H1 (cell line): ENCODE measurements around the gene PPIF. TPM values are rescaled to one million over a fixed set of nuclear protein-coding genes. Genes with fewer than 3 reads are reported as not detected.

Source experiments
- CTCF ChIA-PET: fragments of 300-600 bp; sonication (Branson Sonifier 250); formaldehyde crosslinking; loops from one replicate; lab custom pipeline; 2021; ENCODE audit not compliant: partially characterized antibody; lab: Charles Lee
- POLR2A ChIA-PET: fragments of 300-600 bp; sonication (Branson Sonifier 250); formaldehyde crosslinking; loops from one replicate; lab custom pipeline; 2021; ENCODE audit warnings: inconsistent platforms; ENCODE audit not compliant: partially characterized antibody; lab: Charles Lee
- DNase-seq, 2 experiments: peaks; one replicate each; pipeline versions ENCODE4 v3.0.0 to v3.0.0-alpha.2; 2010 to 2022; ENCODE audit warnings: low spot score in 2 of 2, low read depth in 1 of 2, mixed read lengths in 1 of 2
- FAIRE-seq: peaks from 2 replicates; lab custom pipeline; 2011; peaks lifted over from hg19 to GRCh38; lab: Jason Lieb, UNC
- H2AFZ ChIP-seq: 2 replicates; pipeline ENCODE4 v1.8.1; 2012; ENCODE audit warnings: low read length, inconsistent platforms
- H2AK5ac ChIP-seq: 2 replicates; pipeline ENCODE4 v1.6.1; 2013; ENCODE audit warnings: low read depth, low read length
- H2BK120ac ChIP-seq: replicated peaks from 2 replicates; pipeline ENCODE3; 2013; ENCODE audit warnings: low read depth, low read length, inconsistent platforms
- H2BK12ac ChIP-seq: 2 replicates; pipeline ENCODE4 v1.6.1; 2013; ENCODE audit warnings: low read depth, low read length
- H2BK15ac ChIP-seq: 2 replicates; pipeline ENCODE4 v1.6.1; 2013; ENCODE audit warnings: low read length
- H2BK20ac ChIP-seq: 2 replicates; pipeline ENCODE4 v1.6.1; 2013; ENCODE audit warnings: low read length
- H2BK5ac ChIP-seq: 2 replicates; pipeline ENCODE4 v1.6.1; 2013; ENCODE audit warnings: low read depth, low read length
- H3K14ac ChIP-seq: 2 replicates; pipeline ENCODE4 v1.6.1; 2013; ENCODE audit warnings: inconsistent platforms; ENCODE audit not compliant: insufficient read length
- H3K18ac ChIP-seq: 2 replicates; pipeline ENCODE4 v1.6.1; 2013; ENCODE audit warnings: low read length; ENCODE audit errors: extremely low read depth
- H3K23ac ChIP-seq: 2 replicates; pipeline ENCODE4 v1.6.1; 2013; ENCODE audit warnings: inconsistent platforms; ENCODE audit not compliant: insufficient read length
- H3K23me2 ChIP-seq: 2 replicates; pipeline ENCODE4 v1.6.1; 2013; ENCODE audit warnings: low read depth, low read length
- H3K27ac ChIP-seq: 2 replicates; pipeline ENCODE4 v1.6.1; 2011; ENCODE audit warnings: low read depth, low read length, inconsistent platforms
- H3K27me3 ChIP-seq, 4 experiments: replicated peaks in 1 of 4; 1 replicate in 1 of 4; 2 replicates in 3 of 4; pipeline versions ENCODE4 v1.6.1 to v1.8.1; 2011 to 2013; ENCODE audit warnings: low read length in 3 of 4, mild to moderate bottlenecking in 3 of 4, inconsistent platforms in 2 of 4, mixed read lengths in 2 of 4, moderate library complexity in 1 of 4; ENCODE audit not compliant: control insufficient read depth in 3 of 4, insufficient read depth in 3 of 4; ENCODE audit errors: extremely low read depth in 1 of 4
- H3K36me3 ChIP-seq, 4 experiments: 2 replicates each; pipeline versions ENCODE4 v1.6.1 to v1.8.1; 2011 to 2013; ENCODE audit warnings: mild to moderate bottlenecking in 4 of 4, low read length in 3 of 4, moderate library complexity in 2 of 4, control low read depth in 1 of 4, inconsistent platforms in 1 of 4; ENCODE audit not compliant: insufficient read depth in 4 of 4, control insufficient read depth in 2 of 4
- H3K4ac ChIP-seq: replicated peaks from 2 replicates; pipeline ENCODE3; 2013; ENCODE audit warnings: low read length, low read depth, mixed read lengths, inconsistent platforms; ENCODE audit not compliant: insufficient read length
- H3K4me1 ChIP-seq, 4 experiments: replicated peaks in 1 of 4; 1 replicate in 1 of 4; 2 replicates in 3 of 4; pipeline versions ENCODE4 v1.6.1 to v1.8.1; 2011 to 2013; ENCODE audit warnings: low read length in 3 of 4, inconsistent platforms in 2 of 4, mixed read lengths in 1 of 4; ENCODE audit not compliant: insufficient read depth in 4 of 4, control insufficient read depth in 3 of 4
- H3K4me2 ChIP-seq, 2 experiments: 2 replicates each; pipeline versions ENCODE4 v1.6.1 to v1.8.1; 2011 to 2013; ENCODE audit warnings: low read depth in 2 of 2, low read length in 2 of 2, control low read depth in 1 of 2, inconsistent platforms in 1 of 2, mild to moderate bottlenecking in 1 of 2; ENCODE audit not compliant: insufficient read depth in 1 of 2
- H3K4me3 ChIP-seq, 4 experiments: fragments of 200-600, 300-600 bp in 1 of 4; sonication (generic), shearing (Covaris generic), sonication (Bioruptor Twin) in 1 of 4; 2 replicates each; pipeline versions ENCODE4 v1.5.1 to v1.8.1; 2011 to 2016; ENCODE audit warnings: low read length in 4 of 4, low read depth in 3 of 4, control low read depth in 2 of 4, inconsistent platforms in 2 of 4, mild to moderate bottlenecking in 2 of 4, mixed read lengths in 1 of 4, moderate library complexity in 1 of 4; ENCODE audit not compliant: insufficient read depth in 2 of 4; ENCODE audit errors: extremely low read depth in 1 of 4
- H3K56ac ChIP-seq: replicated peaks from 2 replicates; pipeline ENCODE3; 2013; ENCODE audit warnings: low read depth, mild to moderate bottlenecking, mixed read lengths, low read length, inconsistent platforms; ENCODE audit not compliant: insufficient read length
- H3K79me1 ChIP-seq: 2 replicates; pipeline ENCODE4 v1.6.1; 2013; ENCODE audit warnings: low read depth, low read length, control low read depth
- H3K79me2 ChIP-seq, 2 experiments: 2 replicates each; pipeline versions ENCODE4 v1.6.1 to v1.8.1; 2012 to 2013; ENCODE audit warnings: low read length in 2 of 2, mild to moderate bottlenecking in 2 of 2, inconsistent platforms in 1 of 2; ENCODE audit not compliant: insufficient read depth in 2 of 2, control insufficient read depth in 1 of 2
- H3K9ac ChIP-seq, 4 experiments: replicated peaks in 1 of 4; 1 replicate in 1 of 4; 2 replicates in 3 of 4; pipeline versions ENCODE4 v1.6.1 to v1.8.1; 2011 to 2013; ENCODE audit warnings: low read depth in 3 of 4, low read length in 3 of 4, control low read depth in 2 of 4, mild to moderate bottlenecking in 2 of 4, moderate library complexity in 2 of 4, inconsistent platforms in 1 of 4; ENCODE audit errors: extremely low read depth in 1 of 4
- H3K9me3 ChIP-seq, 2 experiments: 2 replicates each; pipeline versions ENCODE4 v1.6.1 to v1.8.1; 2012 to 2013; ENCODE audit warnings: mild to moderate bottlenecking in 2 of 2, moderate library complexity in 2 of 2, control low read depth in 1 of 2, inconsistent platforms in 1 of 2, low read depth in 1 of 2, low read length in 1 of 2, mixed read lengths in 1 of 2; ENCODE audit not compliant: insufficient read depth in 2 of 2
- H4K20me1 ChIP-seq, 2 experiments: replicated peaks in 1 of 2; 2 replicates each; pipeline versions ENCODE3 to v1.8.1; 2011 to 2013; ENCODE audit warnings: inconsistent platforms in 2 of 2, low read length in 2 of 2, mild to moderate bottlenecking in 1 of 2; ENCODE audit not compliant: insufficient read depth in 2 of 2, control insufficient read depth in 1 of 2
- H4K5ac ChIP-seq: 2 replicates; pipeline ENCODE4 v1.6.1; 2013; ENCODE audit warnings: low read length, low read depth, mixed read lengths, inconsistent platforms; ENCODE audit not compliant: insufficient read length
- H4K8ac ChIP-seq: 2 replicates; pipeline ENCODE4 v1.8.0; 2013; ENCODE audit warnings: mild to moderate bottlenecking, moderate library complexity, low read length, inconsistent platforms; ENCODE audit not compliant: insufficient read depth; ENCODE audit errors: extremely low read depth
- H4K91ac ChIP-seq: replicated peaks from 2 replicates; pipeline ENCODE3; 2013; ENCODE audit warnings: low read length, mixed read lengths, inconsistent platforms; ENCODE audit not compliant: insufficient read length
- BACH1 ChIP-seq: IDR thresholded peaks from 2 replicates; pipeline ENCODE4 v1.6.1; 2012; ENCODE audit warnings: low read length, improper control_type of control experiment
- E2F6 ChIP-seq: IDR thresholded peaks from 2 replicates; pipeline ENCODE4 v1.6.1; 2012; ENCODE audit warnings: inconsistent platforms
- EGR1 ChIP-seq: IDR thresholded peaks from 2 replicates; pipeline ENCODE4 v1.6.1; 2011; ENCODE audit warnings: low read depth, low read length, borderline replicate concordance
- GABPA ChIP-seq: IDR thresholded peaks from 2 replicates; pipeline ENCODE4 v1.6.1; 2011; ENCODE audit warnings: mild to moderate bottlenecking, low read length, moderate library complexity, borderline replicate concordance; ENCODE audit not compliant: insufficient read depth
- JUN ChIP-seq: IDR thresholded peaks from 2 replicates; pipeline ENCODE4 v1.6.1; 2011; ENCODE audit warnings: low read depth, mild to moderate bottlenecking, improper control_type of control experiment, low read length
- MAFK ChIP-seq: IDR thresholded peaks from 2 replicates; pipeline ENCODE4 v1.6.1; 2012; ENCODE audit warnings: low read depth, mild to moderate bottlenecking, improper control_type of control experiment, low read length
- RAD21 ChIP-seq, 2 experiments: IDR thresholded peaks in 1 of 2; conservative IDR thresholded peaks in 1 of 2; 2 replicates each; pipeline ENCODE4 v1.6.1; 2011; ENCODE audit warnings: low read depth in 2 of 2, low read length in 2 of 2, improper control_type of control experiment in 1 of 2, inconsistent platforms in 1 of 2, mild to moderate bottlenecking in 1 of 2, moderate library complexity in 1 of 2
- RNF2 ChIP-seq: fragments of 200-900, 300-1000 bp; sonication (generic); IDR thresholded peaks from 2 replicates; pipeline ENCODE4 v1.7.1; 2016; ENCODE audit warnings: borderline replicate concordance, low read depth, mild to moderate bottlenecking, antibody characterized with exemption, low read length; ENCODE audit not compliant: poor library complexity, severe bottlenecking; ENCODE audit errors: missing control alignments
- SRF ChIP-seq: IDR thresholded peaks from 2 replicates; pipeline ENCODE4 v1.6.1; 2011; ENCODE audit warnings: mild to moderate bottlenecking, low read depth, low read length, moderate library complexity
- TAF1 ChIP-seq: IDR thresholded peaks from 2 replicates; pipeline ENCODE4 v1.6.1; 2011; ENCODE audit warnings: mild to moderate bottlenecking, low read depth, low read length
- WGBS, 2 experiments: shearing (Covaris generic) in 1 of 2; methylation state at CpG; one replicate each; pipeline versions ENCODE4 v1.1.6 to v1.1.7; 2013 to 2015; ENCODE audit warnings: low lambda C conversion rate in 2 of 2, mixed read lengths in 2 of 2, inconsistent platforms in 1 of 2, low coverage in 1 of 2, missing lambda C conversion rate in 1 of 2; ENCODE audit not compliant: insufficient replicate concordance in 2 of 2, insufficient coverage in 1 of 2, insufficient read length in 1 of 2; ENCODE audit errors: extremely low coverage in 1 of 2, missing lambda C conversion rate in 1 of 2; 5-methylcytosine and 5-hydroxymethylcytosine counted together
- polyA plus RNA-seq, 7 experiments: library from polyadenylated mRNA; depleted of rRNA in 3 of 7; stranded (reverse) in 5 of 7; unstranded in 2 of 7; fragments of >200 nt in 5 of 7; fragments of 200-250 nt in 2 of 7; gene quantifications; 1 replicate in 5 of 7; 2 replicates in 1 of 7; 4 replicates in 1 of 7; pipeline versions ENCODE4 v1.2.1 to v1.2.3, GENCODE V29; 2011 to 2013; ENCODE audit warnings: missing spikeins in 2 of 7, mixed read lengths in 2 of 7
- total RNA-seq: library from RNA; stranded (reverse); fragmentation: NEBNext Ultra II Directional; extraction: Animal tissue kit (Norgen Biotek cat#: 25700); gene quantifications from 2 replicates; pipeline ENCODE4 v1.2.1, GENCODE V29; 2021

Gene PPIF
- total and polyA plus RNA-seq, 2 of the 8 experiments (the other 6 are each of a cell fraction or from before 2014, with no cell fraction given) = 70.2 to 77.6 TPM

GRCh38 chr10:79316671-79317431, 30.4 kb upstream of the PPIF start:
- Histone ChIP-seq H2BK12ac (0 out of 2 replicates have a peak overlapping the region, but pooled peaks have one; percentile 44), H3K9me3 (no peaks in the 10 kb centered on the region), H3K36me3 (peaks cover 0 to 5% (median 0%) of the 10 kb centered on the region in 4 experiments; a peak in 2 of 8 replicates), H3K23me2 (no peaks in the 10 kb centered on the region; the same call in 1 of the 2 replicates), H4K20me1 (no peaks in the 10 kb centered on the region), H3K56ac (no peak overlapping the region), H3K27ac (no peak overlapping the region), H4K5ac (no peak overlapping the region), H3K4ac (no peak overlapping the region), H3K4me3 (no peak overlapping the region), H3K4me2 (peak overlapping the region in 1 of 2 experiments; percentile 16; a peak in 2 of 4 replicates), H3K23ac (no peak overlapping the region), H3K9ac (0 out of 7 replicates have a peak overlapping the region, but pooled peaks of 1 of the 4 experiments have one; percentile 17), H3K79me2 (no peaks in the 10 kb centered on the region), H2BK120ac (no peak overlapping the region), H3K27me3 (no peaks in the 10 kb centered on the region), H4K91ac (peak overlapping the region; percentile 69), H2AK5ac (peak overlapping the region; percentile 17; the same call in 1 of the 2 replicates), H3K79me1 (no peaks in the 10 kb centered on the region), H2AFZ (no peak overlapping the region), H2BK20ac (0 out of 2 replicates have a peak overlapping the region, but pooled peaks have one; percentile 80), H3K14ac (no peak overlapping the region), H4K8ac (no peak overlapping the region; the same call in 1 of the 2 replicates), H2BK15ac (no peak overlapping the region), H3K4me1 (peaks cover 4 to 23% (median 16%) of the 10 kb centered on the region in 4 experiments), H3K18ac (no peak overlapping the region), H2BK5ac (peak overlapping the region; percentile 47)
- no peak for DNase-seq
- WGBS, 2 experiments = 57% methylated on average over 10 of the region's 13 CpGs; no CpG with 5 or more reads in 1 of the 2 experiments
- no peak for FAIRE-seq
- POLR2A ChIA-PET = interaction anchor here (1.3 to 2.1 kb wide), 2 partner anchors 11 to 31 kb away, joined by 3 to 7 read pairs; no protein-coding TSS in a partner anchor
- CTCF ChIA-PET = interaction anchor here (1.1 to 3.3 kb wide), 5 partner anchors 17 to 121 kb away, joined by 3 to 10 read pairs (median 5); partner anchors contain the start of gene PPIF
- TF ChIP-seq SRF = no peak
- TF ChIP-seq TAF1 = no peak
- TF ChIP-seq BACH1 = no peak
- TF ChIP-seq JUN = no peak
- peak; percentile 66 for TF ChIP-seq E2F6
- TF ChIP-seq GABPA = no peak
- TF ChIP-seq EGR1 = no peak
- TF ChIP-seq RAD21 (IDR thresholded peaks at IDR 0.05 in 1 of 2, conservative IDR thresholded peaks at IDR 0.05 in 1 of 2; ENCODE audit: low read depth in 2 of 2, low read length in 2 of 2) = no peak
- no peak for TF ChIP-seq MAFK
- TF ChIP-seq RNF2 = no peak
